Measurements from ENCODE around the gene MYCBPAP.

GRCh38 chr17:50458701-50459676, 49.2 kb upstream of the MYCBPAP start:
- TF ChIP-seq, protein P1, sequence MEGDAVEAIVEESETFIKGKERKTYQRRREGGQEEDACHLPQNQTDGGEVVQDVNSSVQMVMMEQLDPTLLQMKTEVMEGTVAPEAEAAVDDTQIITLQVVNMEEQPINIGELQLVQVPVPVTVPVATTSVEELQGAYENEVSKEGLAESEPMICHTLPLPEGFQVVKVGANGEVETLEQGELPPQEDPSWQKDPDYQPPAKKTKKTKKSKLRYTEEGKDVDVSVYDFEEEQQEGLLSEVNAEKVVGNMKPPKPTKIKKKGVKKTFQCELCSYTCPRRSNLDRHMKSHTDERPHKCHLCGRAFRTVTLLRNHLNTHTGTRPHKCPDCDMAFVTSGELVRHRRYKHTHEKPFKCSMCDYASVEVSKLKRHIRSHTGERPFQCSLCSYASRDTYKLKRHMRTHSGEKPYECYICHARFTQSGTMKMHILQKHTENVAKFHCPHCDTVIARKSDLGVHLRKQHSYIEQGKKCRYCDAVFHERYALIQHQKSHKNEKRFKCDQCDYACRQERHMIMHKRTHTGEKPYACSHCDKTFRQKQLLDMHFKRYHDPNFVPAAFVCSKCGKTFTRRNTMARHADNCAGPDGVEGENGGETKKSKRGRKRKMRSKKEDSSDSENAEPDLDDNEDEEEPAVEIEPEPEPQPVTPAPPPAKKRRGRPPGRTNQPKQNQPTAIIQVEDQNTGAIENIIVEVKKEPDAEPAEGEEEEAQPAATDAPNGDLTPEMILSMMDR (conservative IDR thresholded peaks at IDR 0.05 in 1 of 2, IDR thresholded peaks at IDR 0.05 in 1 of 2; ENCODE audit: low read depth in 1 of 2, low read length in 2 of 2), result no peak
- no peak for TF ChIP-seq EZH2 (IDR thresholded peaks at IDR 0.05; ENCODE audit: low read length, missing control alignments)
